HG02840 (cell line): Measurements from ENCODE around the gene POLR1B.
"Not testable (repeated sequence)": the region's sequence is repeated elsewhere in the genome, so short reads cannot be mapped to it uniquely, and the experiment has no call there.

Experiments
- ATAC-seq: cut with Tn5 transposase; IDR thresholded peaks from one replicate; pipeline ENCODE4 v1.9.1; 2021; ENCODE audit warnings: mild to moderate bottlenecking, moderate library complexity, moderate number of reproducible peaks; ENCODE audit not compliant: unreplicated experiment, low FRiP score

The POLR1B gene

GRCh38 chr2:112542123-112542983 lies at the start of gene POLR1B:
Gene POLR1B, plus strand, starts transcription at chr2:112542465. Its CDS starts 30 bp downstream, at chr2:112542495.
- peak; percentile 79 for ATAC-seq

GRCh38 chr2:112493048-112493447 lies 49.2 kb upstream of the POLR1B start:
- ATAC-seq = no peak

- ATAC-seq = no peak
These were observed 48.2 kb upstream of the POLR1B start for GRCh38 chr2:112493858-112494648.

- ATAC-seq = no peak
These were observed 47.4 kb upstream of the POLR1B start for GRCh38 chr2:112494828-112495227.

DNA sequence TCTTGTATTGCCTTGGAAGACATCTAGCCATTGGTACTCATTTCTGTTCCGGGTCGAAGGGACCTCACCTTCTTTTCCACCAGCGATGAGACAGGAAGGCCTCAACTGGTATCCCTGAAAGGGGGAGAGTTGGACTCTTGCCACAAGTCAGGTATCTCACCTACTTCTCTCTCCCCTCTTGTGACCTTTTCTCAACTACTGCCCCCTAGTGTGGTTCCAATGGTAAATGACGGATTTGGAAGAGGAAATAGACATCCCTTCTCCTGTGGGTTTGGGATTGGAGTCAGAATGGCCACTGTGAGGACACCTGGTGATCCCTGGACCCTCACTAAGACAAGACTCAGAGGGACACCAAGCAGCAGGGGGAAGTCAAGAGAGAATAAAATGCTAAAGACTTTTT lies 46.4 kb upstream of the POLR1B start:
- not testable (repeated sequence) for ATAC-seq

- ATAC-seq = not testable (repeated sequence)
These were observed 41.3 kb upstream of the POLR1B start for GRCh38 chr2:112500850-112501484.

DNA sequence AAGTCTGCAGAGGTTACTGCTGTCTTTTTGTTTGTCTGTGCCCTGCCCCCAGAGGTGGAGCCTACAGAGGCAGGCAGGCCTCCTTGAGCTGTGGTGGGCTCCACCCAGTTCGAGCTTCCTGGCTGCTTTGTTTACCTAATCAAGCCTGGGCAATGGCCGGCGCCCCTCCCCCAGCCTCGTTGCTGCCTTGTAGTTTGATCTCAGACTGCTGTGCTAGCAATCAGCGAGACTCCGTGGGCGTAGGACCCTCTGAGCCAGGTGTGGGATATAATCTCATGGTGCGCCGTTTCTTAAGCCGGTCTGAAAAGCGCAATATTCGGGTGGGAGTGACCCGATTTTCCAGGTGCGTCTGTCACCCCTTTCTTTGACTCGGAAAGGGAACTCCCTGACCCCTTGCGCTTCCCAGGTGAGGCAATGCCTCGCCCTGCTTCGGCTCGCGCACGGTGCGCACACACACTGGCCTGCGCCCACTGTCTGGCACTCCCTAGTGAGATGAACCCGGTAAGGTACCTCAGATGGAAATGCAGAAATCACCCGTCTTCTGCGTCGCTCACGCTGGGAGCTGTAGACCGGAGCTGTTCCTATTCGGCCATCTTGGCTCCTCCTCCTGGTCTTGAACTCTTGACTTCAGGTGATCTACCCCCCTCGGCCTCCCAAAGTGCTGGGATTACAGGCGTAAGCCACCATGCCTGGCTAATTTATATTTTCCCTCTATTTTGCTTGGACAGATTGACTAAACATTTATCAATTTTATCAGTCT lies 32.8 kb upstream of the POLR1B start:
- not testable (repeated sequence) for ATAC-seq

DNA sequence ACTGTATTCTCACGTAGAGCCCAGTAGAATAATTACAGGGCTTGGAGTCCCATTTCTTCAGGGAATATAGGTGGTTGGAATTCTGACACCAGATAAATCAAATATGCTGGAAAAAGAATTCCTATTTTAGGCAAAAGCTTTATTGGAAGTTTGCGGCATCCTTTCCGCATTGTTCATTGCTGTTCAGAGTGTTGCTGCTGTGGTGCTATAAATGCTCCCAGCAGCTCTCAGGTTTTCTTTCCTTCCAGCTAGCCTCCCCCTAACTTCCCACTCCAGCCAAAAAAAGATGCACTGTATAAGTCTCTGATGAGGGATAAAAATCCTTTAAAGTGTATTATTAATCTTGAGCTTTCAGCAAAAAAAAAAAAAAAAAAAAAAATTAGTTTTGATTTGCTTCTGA lies 25.5 kb upstream of the POLR1B start:
- no peak for ATAC-seq

- no peak for ATAC-seq
These were observed 23.5 kb upstream of the POLR1B start for GRCh38 chr2:112518807-112519206.

DNA sequence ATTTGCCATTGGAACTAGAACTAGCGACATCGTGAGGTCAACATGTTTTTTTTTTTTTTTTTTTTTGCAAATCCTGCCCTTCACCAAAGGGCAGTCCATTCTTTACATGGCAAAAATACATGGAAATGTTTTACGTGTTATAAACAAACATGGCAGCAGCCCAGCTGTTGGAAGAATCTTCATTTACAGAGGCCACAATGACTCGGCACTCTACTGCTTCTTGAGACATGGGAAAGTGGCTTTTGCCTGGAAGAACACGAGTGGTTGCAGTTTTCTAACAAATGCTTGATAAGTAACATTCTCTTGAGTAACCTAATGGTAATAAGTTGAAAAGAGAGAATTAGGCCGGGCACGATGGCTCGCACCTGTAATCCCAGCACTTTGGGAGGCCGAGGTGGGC lies 22.8 kb upstream of the POLR1B start:
- no peak for ATAC-seq

DNA sequence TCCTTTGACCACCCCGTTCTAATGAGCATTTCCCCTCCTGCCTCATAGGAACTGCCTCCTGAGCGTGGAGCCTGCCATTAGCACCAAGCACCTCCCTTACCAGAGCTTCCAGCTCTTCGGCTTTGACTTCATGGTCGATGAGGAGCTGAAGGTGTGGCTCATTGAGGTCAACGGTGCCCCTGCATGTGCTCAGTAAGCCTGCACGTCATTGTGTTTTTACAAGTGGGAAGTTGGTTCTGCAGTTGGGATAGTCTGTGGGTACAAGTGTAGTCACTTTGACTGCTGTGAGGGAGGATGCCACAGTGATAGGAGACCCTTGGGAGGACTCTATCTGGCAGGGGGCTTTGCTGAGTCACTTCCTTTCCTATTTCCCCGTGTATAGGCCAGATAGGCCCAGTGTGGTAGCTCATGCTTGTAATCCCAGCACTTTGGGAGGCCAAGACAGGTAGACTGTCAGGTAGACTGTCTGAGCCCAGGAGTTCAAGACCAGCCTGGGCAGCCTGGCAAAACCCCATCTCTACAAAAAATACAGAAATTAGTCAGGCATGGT lies 22.0 kb upstream of the POLR1B start:
- no peak for ATAC-seq

DNA sequence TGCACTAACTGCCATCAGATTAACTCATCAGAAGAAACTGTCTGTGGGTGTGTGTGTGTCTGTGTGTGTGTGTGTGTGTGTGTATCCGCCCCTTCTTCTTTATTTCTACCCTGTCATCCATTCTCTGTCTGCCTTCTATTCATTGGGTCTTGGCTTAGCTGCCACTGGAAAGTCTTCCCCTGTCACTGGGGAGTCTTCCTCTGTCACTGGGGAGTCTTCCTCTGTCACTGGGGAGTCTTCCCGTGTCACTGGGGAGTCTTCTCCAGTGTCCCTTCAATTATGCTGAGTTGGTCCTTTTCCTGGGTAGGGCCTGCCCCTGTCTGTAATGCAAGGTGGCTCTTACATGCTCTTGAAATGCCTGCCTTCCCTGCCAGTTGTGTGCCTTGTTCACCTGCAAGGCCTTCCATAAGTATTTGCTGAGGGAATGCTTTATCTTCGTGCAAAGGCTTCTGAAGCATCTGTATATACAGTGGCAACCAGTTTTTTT lies 18.9 kb upstream of the POLR1B start:
- no peak for ATAC-seq

GRCh38 chr2:112524276-112524675 lies 18.0 kb upstream of the POLR1B start:
- ATAC-seq = not testable (repeated sequence)

GRCh38 chr2:112528541-112528940 lies 13.7 kb upstream of the POLR1B start:
- ATAC-seq = no peak

GRCh38 chr2:112529757-112530156 lies 12.5 kb upstream of the POLR1B start:
- no peak for ATAC-seq

- ATAC-seq = no peak
These were observed 11.5 kb upstream of the POLR1B start for GRCh38 chr2:112530728-112531127.

DNA sequence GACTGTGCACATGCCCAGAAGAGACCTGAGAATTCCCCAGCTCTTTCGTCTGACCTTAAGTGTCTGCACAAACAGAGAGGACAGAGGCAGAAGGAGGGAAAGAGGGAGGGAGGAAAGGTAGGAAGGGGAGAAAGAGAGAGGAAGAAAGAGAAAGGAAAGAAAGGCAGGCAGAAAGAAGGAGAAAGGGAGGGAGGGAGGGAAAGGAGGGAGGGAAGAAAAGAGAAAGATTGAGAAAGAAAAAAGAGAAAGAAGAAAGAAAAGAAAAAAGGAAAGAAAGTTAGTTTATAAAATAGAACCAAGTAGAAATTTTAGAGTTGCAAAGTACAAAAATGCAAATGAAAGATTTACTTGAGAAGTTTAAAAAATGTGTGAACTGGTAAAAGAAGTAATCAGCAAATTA lies 7.4 kb upstream of the POLR1B start:
- no peak for ATAC-seq

DNA sequence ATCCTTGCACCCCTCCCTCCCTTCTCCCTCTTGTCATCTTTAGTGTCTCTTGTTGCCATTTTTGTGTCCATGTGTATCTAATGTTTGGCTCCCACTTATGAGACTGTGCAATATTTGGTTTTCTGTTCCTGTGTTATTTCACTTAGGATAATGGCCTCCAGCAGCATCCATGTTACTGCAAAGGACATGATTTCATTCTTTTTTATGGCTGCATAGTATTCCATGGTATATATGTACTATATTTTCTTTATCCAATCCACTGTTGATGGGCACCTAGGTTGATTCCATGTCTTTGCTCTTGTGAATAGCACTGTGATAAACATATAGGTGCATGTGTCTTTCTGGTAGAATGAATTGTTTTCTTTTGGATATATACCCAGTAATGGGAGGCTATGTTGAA lies 5.6 kb upstream of the POLR1B start:
- not testable (repeated sequence) for ATAC-seq

DNA sequence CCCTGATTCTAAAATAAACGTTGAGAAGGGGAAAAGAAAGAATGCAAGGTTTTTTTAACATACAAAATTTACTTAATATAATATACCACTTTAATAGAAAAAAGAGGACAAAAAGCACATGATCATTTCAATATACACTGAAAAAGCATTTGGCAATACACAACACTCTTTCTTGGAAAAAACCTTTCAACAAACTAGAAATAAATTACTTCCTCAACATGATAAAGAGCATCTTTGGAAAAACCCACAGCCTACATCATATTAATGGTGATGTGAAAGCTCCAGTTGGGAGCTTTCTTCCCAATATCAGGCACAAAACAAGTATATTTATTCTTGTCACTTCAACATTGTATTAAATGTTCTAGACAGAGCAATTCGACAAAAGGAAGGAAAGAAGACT lies 3.0 kb upstream of the POLR1B start:
- ATAC-seq = no peak

GRCh38 chr2:112540906-112541305 lies 1.4 kb upstream of the POLR1B start:
- no peak for ATAC-seq
